Activated naive CD8-positive, alpha-beta T cell treated with anti-CD3 and anti-CD28 coated beads, Interleukin-2, amount 50 U/mL, for 24 hours (primary cell): ENCODE measurements around the gene RUNDC1.

ENCODE experiments used
- ATAC-seq: fragments of 150-1000 bp; cut with Tn5 transposase; one replicate; pipeline ENCODE4 v1.10.0; 2021
- DNase-seq: peaks from one replicate; pipeline ENCODE4 v3.0.0; 2021
- H3K27ac Mint-ChIP-seq: one replicate; pipeline ENCODE4 v1.8.0; 2021; ENCODE audit warnings: mild to moderate bottlenecking, mixed read lengths
- H3K27me3 Mint-ChIP-seq: one replicate; pipeline ENCODE4 v1.8.0; 2021; ENCODE audit warnings: mixed read lengths
- H3K36me3 Mint-ChIP-seq: one replicate; pipeline ENCODE4 v1.8.0; 2021; ENCODE audit warnings: low read depth, mixed read lengths
- H3K4me1 Mint-ChIP-seq: one replicate; pipeline ENCODE4 v1.8.0; 2021; ENCODE audit warnings: mixed read lengths
- H3K4me3 Mint-ChIP-seq: one replicate; pipeline ENCODE4 v1.8.0; 2021; ENCODE audit warnings: mild to moderate bottlenecking, moderate library complexity, mixed read lengths
- H3K9me3 Mint-ChIP-seq: one replicate; pipeline ENCODE4 v1.8.0; 2021; ENCODE audit warnings: mixed read lengths

The RUNDC1 gene

DNA sequence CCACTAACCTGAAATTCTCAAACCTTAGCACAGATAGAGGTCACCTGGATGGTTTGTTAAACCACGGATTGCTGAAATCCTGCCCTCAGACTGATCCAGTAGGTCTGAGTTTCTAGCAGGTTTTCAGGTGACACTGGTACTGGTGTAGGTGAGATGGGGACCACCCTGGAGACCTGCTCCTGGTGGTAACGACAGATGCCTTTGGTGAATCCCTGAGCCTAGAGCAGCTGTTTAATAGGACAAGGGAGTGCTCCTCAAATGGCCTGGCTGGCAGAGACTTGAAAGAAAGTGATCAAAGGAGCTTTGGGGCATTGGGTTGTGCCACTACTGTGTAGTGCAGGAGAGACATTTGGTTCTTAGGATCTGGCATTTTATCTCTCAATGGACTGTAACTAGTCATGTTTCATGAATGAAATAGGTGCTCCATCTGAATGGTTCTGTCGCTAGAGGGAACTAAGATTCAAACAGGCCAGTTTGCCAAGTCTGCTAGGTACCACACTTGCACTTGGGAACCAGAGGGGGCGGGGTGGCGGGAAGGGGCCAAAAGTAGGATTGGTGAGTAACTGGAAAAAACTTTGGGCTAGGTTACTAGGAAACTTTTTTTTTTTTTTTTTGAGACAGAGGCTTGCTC lies 23.3 kb downstream of the RUNDC1 start:
- Mint-ChIP-seq H3K9me3 (no peaks in the 10 kb centered on the region), H3K4me1 (peaks cover 50% of the 10 kb centered on the region), H3K36me3 (peaks cover 58% of the 10 kb centered on the region), H3K4me3 (peak overlapping the region; percentile 26), H3K27ac (peak overlapping the region; percentile 39), H3K27me3 (no peaks in the 10 kb centered on the region)
- no peak for DNase-seq
- no peak for ATAC-seq

DNA sequence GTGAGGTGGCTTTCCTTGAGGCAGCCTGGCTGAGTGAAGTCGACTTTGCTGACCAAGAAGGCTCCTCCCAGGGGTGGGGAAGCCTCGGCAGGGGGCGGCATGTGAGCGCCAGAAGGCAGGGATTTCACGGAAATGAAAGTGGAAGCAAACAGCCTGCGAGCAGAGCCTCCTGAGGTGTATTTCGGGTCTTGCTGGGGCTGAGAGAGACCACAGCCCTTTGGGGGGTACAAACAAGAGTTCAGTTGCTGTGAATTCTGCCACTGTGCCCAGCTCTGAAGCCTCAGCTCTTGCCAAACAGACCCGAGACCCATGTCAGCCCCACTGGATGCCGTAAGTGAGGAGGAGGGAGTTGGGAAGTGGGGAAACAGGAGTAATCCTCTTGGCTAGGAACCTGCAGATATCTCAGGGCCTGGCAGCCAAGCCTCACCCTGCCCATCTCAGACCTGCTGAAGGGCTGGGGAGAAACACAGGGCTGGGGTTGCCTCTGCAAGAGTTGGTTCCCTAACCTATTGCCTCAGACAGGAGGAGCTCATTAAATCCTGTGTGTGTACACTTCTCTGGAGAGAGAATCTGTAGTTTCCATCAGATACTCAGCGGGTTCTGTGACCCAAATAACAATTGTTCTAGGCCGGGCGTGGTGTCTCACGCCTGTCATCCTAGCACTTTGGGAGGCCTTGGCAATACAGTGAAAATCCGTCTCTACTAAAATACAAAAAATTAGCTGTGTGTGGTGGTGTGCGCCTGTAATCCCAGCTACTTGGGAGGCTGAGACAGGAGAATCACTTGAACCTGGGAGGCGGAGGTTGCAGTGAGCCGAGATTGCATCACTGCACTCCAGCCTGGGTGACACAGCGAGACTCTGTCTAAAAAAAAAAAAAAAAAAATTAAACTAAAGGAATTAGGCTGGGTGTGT lies 26.5 kb downstream of the RUNDC1 start, which contains the start of gene IFI35:
TSS of gene IFI35 (plus strand) at position 146 of the 913 bp plus-strand sequence. CDS start at position 310, 164 bp downstream.
- H3K4me1 Mint-ChIP-seq = peaks cover 41% of the 10 kb centered on the region

DNA sequence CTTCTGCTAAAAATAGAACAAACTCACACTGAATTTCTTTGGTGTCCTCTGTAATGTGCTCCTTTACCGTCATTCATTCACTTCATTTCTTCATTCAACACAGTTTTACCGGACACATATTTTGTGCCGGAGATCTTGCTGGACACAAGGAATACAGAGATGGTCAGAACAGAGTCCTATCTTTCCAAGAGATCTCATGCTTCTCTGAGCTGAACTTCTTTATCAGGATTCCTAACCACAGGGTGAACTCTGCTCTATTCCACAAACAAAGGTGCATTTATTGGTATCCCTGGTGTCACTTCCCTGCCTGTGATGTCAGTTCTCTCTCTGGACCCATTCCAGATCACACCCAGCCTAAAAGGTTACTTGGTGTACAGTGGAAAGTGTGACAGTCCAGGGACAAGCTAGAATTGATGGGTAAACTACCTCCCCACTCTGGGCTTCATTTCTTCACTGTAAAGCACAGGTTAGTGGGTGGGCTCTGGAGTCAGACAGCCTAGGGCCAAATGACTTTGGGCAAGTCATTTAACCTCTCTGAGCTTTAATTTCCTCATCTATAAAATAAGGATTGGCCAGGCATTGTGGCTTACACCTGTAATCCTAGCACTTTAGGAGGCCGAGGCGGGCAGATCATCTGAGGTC lies 30.4 kb downstream of the RUNDC1 start:
- Mint-ChIP-seq H3K36me3 (peaks cover 11% of the 10 kb centered on the region), H3K4me3 (no peak overlapping the region), H3K27me3 (no peaks in the 10 kb centered on the region), H3K4me1 (peaks cover 27% of the 10 kb centered on the region), H3K27ac (peak overlapping the region; percentile 61), H3K9me3 (no peaks in the 10 kb centered on the region)
- no peak for DNase-seq
- no peak for ATAC-seq

More for the DNA sequence above, 26.5 kb downstream of the RUNDC1 start, which contains the start of gene IFI35:
- DNase-seq (peak; percentile 87), ATAC-seq (peak; percentile 94)
- Mint-ChIP-seq H3K27ac (peak within 1 kb of the TSS; percentile 97), H3K27me3 (no peaks in the 10 kb centered on the region), H3K36me3 (peaks cover 30% of the 10 kb centered on the region), H3K4me3 (peak within 1 kb of the TSS; percentile 96), H3K9me3 (no peaks in the 10 kb centered on the region)

DNA sequence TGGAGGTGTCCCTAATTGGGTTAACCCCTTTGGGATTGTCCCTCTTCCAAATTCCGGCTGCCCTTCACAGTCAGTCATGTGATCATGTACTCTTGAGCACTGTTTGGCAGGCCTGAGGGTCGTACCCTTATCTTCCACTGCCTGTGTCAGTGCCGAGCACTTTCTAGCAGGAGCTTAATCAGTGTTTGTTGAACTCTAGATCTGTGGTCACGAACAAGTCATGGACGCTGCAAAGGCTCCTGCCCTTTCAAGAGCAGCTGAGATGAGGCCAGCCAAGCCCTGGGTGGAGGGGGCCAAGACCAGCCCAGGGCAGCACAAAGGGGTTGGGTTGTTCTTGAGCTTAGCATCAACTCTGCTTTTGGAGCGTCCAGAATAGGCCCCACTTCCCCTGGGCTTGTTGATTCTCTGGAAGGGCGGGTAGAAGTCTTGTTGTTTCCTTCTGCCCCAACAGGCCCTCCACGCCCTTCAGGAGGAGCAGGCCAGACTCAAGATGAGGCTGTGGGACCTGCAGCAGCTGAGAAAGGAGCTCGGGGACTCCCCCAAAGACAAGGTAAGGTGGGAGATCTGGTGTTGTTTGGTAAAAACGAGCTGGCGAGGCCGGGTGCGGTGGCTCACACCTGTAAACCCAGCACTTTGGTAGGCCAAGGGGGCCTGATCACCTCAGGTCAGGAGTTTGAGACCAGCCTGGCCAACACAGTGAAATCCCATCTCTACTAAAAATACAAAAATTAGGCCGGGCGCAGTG lies 31.5 kb downstream of the RUNDC1 start:
- Mint-ChIP-seq H3K27me3 (no peaks in the 10 kb centered on the region), H3K4me1 (peaks cover 20% of the 10 kb centered on the region), H3K36me3 (peaks cover 10% of the 10 kb centered on the region), H3K4me3 (no peak overlapping the region), H3K9me3 (no peaks in the 10 kb centered on the region), H3K27ac (no peak overlapping the region)
- DNase-seq = no peak
- ATAC-seq = no peak

DNA sequence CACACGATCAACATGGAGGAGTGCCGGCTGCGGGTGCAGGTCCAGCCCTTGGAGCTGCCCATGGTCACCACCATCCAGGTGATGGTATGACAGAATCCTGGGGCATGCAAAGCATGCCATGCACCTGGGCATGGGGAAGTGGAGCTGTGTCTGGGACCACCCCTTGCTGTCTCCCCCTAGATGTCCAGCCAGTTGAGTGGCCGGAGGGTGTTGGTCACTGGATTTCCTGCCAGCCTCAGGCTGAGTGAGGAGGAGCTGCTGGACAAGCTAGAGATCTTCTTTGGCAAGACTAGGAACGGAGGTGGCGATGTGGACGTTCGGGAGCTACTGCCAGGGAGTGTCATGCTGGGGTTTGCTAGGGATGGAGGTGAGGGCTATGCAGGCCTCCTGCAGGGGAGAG lies 32.9 kb downstream of the RUNDC1 start:
- no peaks in the 10 kb centered on the region for H3K27me3 Mint-ChIP-seq
- DNase-seq = no peak
- peaks cover 12% of the 10 kb centered on the region for H3K4me1 Mint-ChIP-seq
- H3K36me3 Mint-ChIP-seq = peaks cover 10% of the 10 kb centered on the region
- H3K27ac Mint-ChIP-seq = no peak overlapping the region
- no peaks in the 10 kb centered on the region for H3K9me3 Mint-ChIP-seq
- no peak for ATAC-seq
- H3K4me3 Mint-ChIP-seq = no peak overlapping the region

DNA sequence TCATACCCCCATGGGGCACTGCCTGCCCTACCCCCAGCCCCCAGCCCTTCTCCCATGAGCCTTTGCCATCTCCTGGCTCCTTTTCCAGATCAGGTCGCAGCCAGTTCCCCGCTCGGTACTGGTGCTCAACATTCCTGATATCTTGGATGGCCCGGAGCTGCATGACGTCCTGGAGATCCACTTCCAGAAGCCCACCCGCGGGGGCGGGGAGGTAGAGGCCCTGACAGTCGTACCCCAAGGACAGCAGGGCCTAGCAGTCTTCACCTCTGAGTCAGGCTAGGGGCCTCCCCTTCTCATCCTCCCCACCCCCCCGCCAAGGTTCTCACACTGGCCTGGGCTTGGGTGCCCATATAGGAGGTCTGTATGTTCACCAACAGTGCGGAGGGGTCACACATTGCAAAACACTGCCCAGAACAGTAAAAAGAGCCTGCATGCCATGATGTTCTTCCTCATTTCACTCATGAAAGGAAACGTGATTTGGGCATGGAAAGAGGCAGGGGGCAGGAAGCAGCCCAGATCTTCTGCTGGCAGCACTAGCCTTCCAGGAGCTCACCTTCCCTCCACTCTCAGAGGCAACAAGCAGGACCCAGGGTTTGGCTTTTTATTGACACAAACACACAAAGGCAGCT lies 33.8 kb downstream of the RUNDC1 start:
- ATAC-seq (no peak), DNase-seq (no peak)
- Mint-ChIP-seq H3K36me3 (peaks cover 10% of the 10 kb centered on the region), H3K4me3 (no peak overlapping the region), H3K4me1 (peaks cover 13% of the 10 kb centered on the region), H3K27ac (no peak overlapping the region), H3K27me3 (no peaks in the 10 kb centered on the region), H3K9me3 (no peaks in the 10 kb centered on the region)

DNA sequence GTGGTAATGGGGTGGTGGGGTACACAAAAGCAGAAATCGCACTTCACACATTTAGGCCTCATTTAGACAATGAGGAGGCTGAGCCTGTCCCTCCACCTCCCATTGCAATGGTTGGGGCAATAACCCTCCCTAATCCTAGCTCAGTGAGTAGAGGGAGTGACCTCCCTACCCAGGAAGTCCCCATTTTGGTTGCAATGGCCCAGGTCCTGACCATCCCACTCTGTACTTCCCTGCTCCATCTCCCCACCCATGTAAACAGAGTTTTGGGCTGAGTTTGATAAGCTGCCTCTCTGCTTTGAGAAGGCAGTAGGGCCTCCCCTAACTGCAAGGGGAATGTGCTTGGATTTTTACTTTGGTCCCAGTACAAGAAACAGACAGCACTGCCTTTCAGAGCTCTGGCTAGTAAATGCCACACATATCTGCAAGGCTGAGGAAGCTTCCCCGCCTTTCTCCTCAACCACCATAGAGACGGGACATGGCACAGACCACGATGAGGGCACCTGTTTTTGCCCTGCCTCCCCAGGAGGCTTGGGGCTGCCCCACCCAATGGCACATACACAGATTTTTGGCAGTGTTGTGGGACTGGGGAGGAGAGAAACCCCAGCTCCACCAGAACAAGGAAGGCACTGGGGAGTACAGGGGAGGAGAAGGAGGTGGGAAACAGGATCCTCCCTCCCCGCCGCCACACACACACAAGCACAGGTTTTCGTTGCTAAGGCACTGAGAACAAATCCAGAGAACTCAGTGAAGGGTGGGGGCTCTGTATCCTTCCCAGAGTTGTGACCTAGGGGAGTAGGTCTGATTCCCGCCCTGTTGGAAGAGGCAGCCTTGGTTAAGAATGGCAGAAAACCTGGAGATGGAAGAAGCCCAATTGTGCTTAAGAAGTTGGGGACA lies 34.5 kb downstream of the RUNDC1 start:
- DNase-seq = no peak
- no peak for ATAC-seq
- Mint-ChIP-seq H3K4me1 (peaks cover 18% of the 10 kb centered on the region), H3K27ac (peak overlapping the region; percentile 68), H3K4me3 (no peak overlapping the region), H3K9me3 (no peaks in the 10 kb centered on the region), H3K36me3 (peaks cover 10% of the 10 kb centered on the region), H3K27me3 (no peaks in the 10 kb centered on the region)

DNA sequence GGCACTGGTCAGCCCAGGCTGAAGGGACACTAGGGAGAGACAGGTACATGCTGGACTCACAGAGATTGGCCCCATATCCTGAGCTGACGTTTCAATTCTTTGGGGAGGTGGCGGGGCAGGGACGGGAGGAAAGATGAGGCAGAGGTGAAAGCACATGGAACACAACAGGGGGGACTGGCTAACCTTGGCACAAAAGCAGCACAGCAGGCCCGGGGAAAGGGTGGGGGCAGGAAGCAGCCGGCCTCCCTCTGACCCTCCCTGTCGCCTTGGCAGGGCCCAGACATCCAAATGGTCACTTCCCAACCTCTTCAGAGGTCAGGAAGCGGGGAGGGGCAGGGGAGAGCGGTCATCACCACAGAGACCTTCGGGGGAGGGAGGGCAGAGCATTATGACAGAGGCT lies 35.2 kb downstream of the RUNDC1 start:
- H3K27ac Mint-ChIP-seq = no peak overlapping the region
- DNase-seq = no peak
- no peaks in the 10 kb centered on the region for H3K27me3 Mint-ChIP-seq

GRCh38 chr17:43016216-43016615 lies 35.9 kb downstream of the RUNDC1 start:
- no peaks in the 10 kb centered on the region for H3K9me3 Mint-ChIP-seq
- no peak overlapping the region for H3K27ac Mint-ChIP-seq
- DNase-seq (no peak), ATAC-seq (no peak)
- no peaks in the 10 kb centered on the region for H3K27me3 Mint-ChIP-seq
- peaks cover 10% of the 10 kb centered on the region for H3K36me3 Mint-ChIP-seq
- peaks cover 19% of the 10 kb centered on the region for H3K4me1 Mint-ChIP-seq
- no peak overlapping the region for H3K4me3 Mint-ChIP-seq

More for the DNA sequence above, 35.2 kb downstream of the RUNDC1 start:
- Mint-ChIP-seq H3K4me1 (peaks cover 18% of the 10 kb centered on the region), H3K9me3 (no peaks in the 10 kb centered on the region), H3K36me3 (peaks cover 10% of the 10 kb centered on the region), H3K4me3 (no peak overlapping the region)
- ATAC-seq = no peak

- no peaks in the 10 kb centered on the region for H3K27me3 Mint-ChIP-seq
- DNase-seq = no peak
- no peaks in the 10 kb centered on the region for H3K9me3 Mint-ChIP-seq
- H3K27ac Mint-ChIP-seq = peak overlapping the region; percentile 16
- H3K4me3 Mint-ChIP-seq = no peak overlapping the region
- peaks cover 4% of the 10 kb centered on the region for H3K36me3 Mint-ChIP-seq
- peaks cover 28% of the 10 kb centered on the region for H3K4me1 Mint-ChIP-seq
- no peak for ATAC-seq
Observed at GRCh38 chr17:43018008-43018853, 37.9 kb downstream of the RUNDC1 start.

- Mint-ChIP-seq H3K36me3 (no peaks in the 10 kb centered on the region), H3K27me3 (no peaks in the 10 kb centered on the region), H3K4me3 (no peak overlapping the region), H3K27ac (no peak overlapping the region), H3K9me3 (no peaks in the 10 kb centered on the region), H3K4me1 (peaks cover 30% of the 10 kb centered on the region)
- DNase-seq (no peak), ATAC-seq (no peak)
Observed at GRCh38 chr17:43018932-43019331, 38.6 kb downstream of the RUNDC1 start.

- ATAC-seq (no peak), DNase-seq (no peak)
- no peak overlapping the region for H3K4me3 Mint-ChIP-seq
- H3K27ac Mint-ChIP-seq = no peak overlapping the region
- H3K4me1 Mint-ChIP-seq = peaks cover 32% of the 10 kb centered on the region
- peaks cover 1% of the 10 kb centered on the region for H3K27me3 Mint-ChIP-seq
- H3K9me3 Mint-ChIP-seq = no peaks in the 10 kb centered on the region
- no peaks in the 10 kb centered on the region for H3K36me3 Mint-ChIP-seq
Observed at GRCh38 chr17:43019418-43019817, 39.1 kb downstream of the RUNDC1 start.
